Transverse colon (tissue), 4 donors: ENCODE measurements around the gene METAP2. TPM values are rescaled to one million over a fixed set of nuclear protein-coding genes. Genes with fewer than 3 reads are reported as not detected.

Experiments
- DNase-seq: peaks from one replicate; pipeline ENCODE4 v3.0.0-alpha.2; 2019
- H3K27ac ChIP-seq, 4 donors: fragments of 200-600 bp; sonication (generic); 2 replicates each; pipeline ENCODE4 v1.5.1; 2016 to 2018; ENCODE audit warnings: inconsistent platforms in 4 of 4
- H3K27me3 ChIP-seq: fragments of 200-600 bp; sonication (generic); 2 replicates; pipeline ENCODE4 v1.5.1; 2017; ENCODE audit warnings: inconsistent platforms
- H3K36me3 ChIP-seq, 4 donors: fragments of 200-600 bp; sonication (generic); 2 replicates each; pipeline ENCODE4 v1.5.1; 2017 to 2019; ENCODE audit warnings: inconsistent platforms in 4 of 4
- H3K4me1 ChIP-seq, 4 donors: fragments of 200-600 bp; sonication (generic); 2 replicates each; pipeline ENCODE4 v1.5.1; 2017 to 2020; ENCODE audit warnings: inconsistent platforms in 4 of 4
- H3K4me3 ChIP-seq, 4 donors: fragments of 200-600 bp; sonication (generic); 1 replicate in 1 of 4; 2 replicates in 3 of 4; pipeline versions ENCODE4 v1.5.1 to v1.6.1; 2017 to 2019; ENCODE audit warnings: inconsistent platforms in 4 of 4
- H3K9me3 ChIP-seq, 2 donors: fragments of 200-600 bp; sonication (generic); 2 replicates each; pipeline ENCODE4 v1.5.1; 2017 to 2019; ENCODE audit warnings: inconsistent platforms in 2 of 2
- EP300 ChIP-seq: sonication (generic); formaldehyde crosslinking; IDR thresholded peaks from one replicate; pipeline ENCODE4 v1.6.1; 2017; ENCODE audit warnings: antibody characterized with exemption, low read depth
- POLR2A ChIP-seq: fragments of 450-650 bp; IDR thresholded peaks from one replicate; pipeline ENCODE4 v1.6.1; 2016; ENCODE audit warnings: antibody characterized with exemption, mild to moderate bottlenecking, moderate library complexity
- POLR2AphosphoS5 ChIP-seq, 3 donors: sonication (generic); formaldehyde crosslinking; IDR thresholded peaks; one replicate each; pipeline ENCODE4 v1.6.1; 2016; ENCODE audit warnings: antibody characterized with exemption in 3 of 3
- WGBS, 2 donors: methylation state at CpG; one replicate each; pipeline ENCODE4 v1.1.5; 2018; ENCODE audit warnings: low coverage in 1 of 2; 5-methylcytosine and 5-hydroxymethylcytosine counted together
- in situ Hi-C, 4 donors: fragments of 200-750 bp; cut with MboI; loops; one replicate each; pipeline versions ENCODE4 v1.15.0 to v1.15.1; 2017; ENCODE audit warnings: low sequenced_read_pairs in 3 of 4, low pct_ligation_motif_present in 1 of 4, low pct_unique_long_range_greater_than_20kb in 1 of 4
- intact Hi-C: fragments of 100-400 bp; cut with DNase I; formaldehyde crosslinking; loops from one replicate; pipeline ENCODE4 v1.15.1; 2023; ENCODE audit warnings: low total_unique reads
- total RNA-seq, 4 donors: library from RNA; depleted of rRNA; stranded (reverse); fragments of >200 nt; gene quantifications; one replicate each; pipeline ENCODE4 v1.1.0, GENCODE V29; 2016
- TF ChIP-seq, protein P1 (sequence below), 5 experiments: fragments of 200-600 bp in 3 of 5; fragments of 450-650 bp in 2 of 5; sonication (generic) in 3 of 5; IDR thresholded peaks; 1 replicate in 2 of 5; 2 replicates in 3 of 5; pipeline ENCODE4 v1.5.1; 2016 to 2017; ENCODE audit warnings: antibody characterized with exemption in 5 of 5, inconsistent platforms in 3 of 5, mild to moderate bottlenecking in 2 of 5, moderate library complexity in 1 of 5

The METAP2 gene
- total RNA-seq, 4 donors from 2014 or later, result 5.2 to 59.7 (median 42.7) TPM

DNA sequence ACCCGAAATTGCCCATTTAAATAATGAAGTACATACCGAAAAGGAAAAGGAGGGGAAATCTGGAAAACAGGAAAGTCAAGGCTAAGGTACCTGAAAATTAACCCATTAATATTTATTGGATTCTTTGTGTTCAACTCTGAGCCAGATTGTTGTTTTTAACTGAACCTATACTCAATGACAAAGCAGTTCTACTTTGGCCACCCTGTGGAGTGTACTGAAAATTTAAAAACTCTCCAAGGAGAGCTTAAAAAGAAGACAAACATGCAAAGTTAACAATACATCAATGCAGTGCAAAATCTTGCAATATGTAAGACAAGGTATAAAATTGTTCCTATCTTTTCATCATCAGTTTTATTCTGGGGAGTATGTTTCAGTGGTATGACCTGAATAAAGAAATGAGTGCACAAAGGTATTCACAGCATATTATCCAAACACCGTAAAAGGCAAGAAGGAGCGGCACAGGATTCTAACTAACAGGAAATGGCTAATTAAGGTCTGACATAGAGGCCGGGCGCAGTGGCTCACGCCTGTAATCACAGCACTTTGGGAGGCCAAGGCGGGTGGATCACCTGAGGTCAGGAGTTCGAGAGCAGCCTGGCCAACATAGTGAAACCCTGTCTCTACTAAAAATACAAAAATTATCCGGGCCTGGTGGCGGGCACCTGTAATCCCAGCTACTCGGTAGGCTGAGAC is 75.6 kb downstream of the METAP2 start:
- WGBS, 2 donors, result 58 to 76% methylated on average over 5 to 12 of the region's 12 CpGs

DNA sequence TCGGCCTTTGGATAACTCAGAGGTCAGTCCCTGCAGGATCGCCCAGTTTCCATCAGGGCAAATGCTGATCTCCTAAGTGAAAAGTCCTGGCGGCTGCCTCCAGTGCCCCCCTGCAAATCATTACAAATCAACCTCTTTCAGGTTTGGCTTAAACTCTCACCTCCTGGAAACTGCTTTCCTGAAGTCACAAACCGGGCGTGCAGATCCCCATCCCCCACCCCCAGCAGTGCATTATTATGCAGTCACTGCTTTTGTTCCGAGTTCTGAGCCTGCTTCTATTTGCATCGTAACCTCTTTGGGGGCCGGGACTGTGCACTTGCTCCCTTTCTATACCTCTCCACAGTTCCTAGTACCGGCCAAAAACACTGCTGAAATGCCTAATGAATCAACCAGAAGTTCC is 77.4 kb downstream of the METAP2 start, which contains the start of gene USP44:
Gene USP44, minus strand, starts transcription at position 172 of the 400 bp plus-strand sequence. CDS start 17,220 bp downstream, outside the sequence.
- in situ Hi-C loops, result no loop called here
- H3K4me3 ChIP-seq, result no peak within 1 kb of the TSS
- WGBS, 2 donors, result 66% methylated on average over 9 of the region's 9 CpGs; no CpG with 5 or more reads in 1 of the 2 donors
- DNase-seq, result no peak
- no peak within 1 kb of the TSS for H3K27ac ChIP-seq
- no peaks in the 10 kb centered on the region for H3K36me3 ChIP-seq
- TF ChIP-seq POLR2AphosphoS5 (IDR thresholded peaks at IDR 0.05) (no peak), POLR2A (no peak), EP300 (no peak)
- TF ChIP-seq, protein P1, sequence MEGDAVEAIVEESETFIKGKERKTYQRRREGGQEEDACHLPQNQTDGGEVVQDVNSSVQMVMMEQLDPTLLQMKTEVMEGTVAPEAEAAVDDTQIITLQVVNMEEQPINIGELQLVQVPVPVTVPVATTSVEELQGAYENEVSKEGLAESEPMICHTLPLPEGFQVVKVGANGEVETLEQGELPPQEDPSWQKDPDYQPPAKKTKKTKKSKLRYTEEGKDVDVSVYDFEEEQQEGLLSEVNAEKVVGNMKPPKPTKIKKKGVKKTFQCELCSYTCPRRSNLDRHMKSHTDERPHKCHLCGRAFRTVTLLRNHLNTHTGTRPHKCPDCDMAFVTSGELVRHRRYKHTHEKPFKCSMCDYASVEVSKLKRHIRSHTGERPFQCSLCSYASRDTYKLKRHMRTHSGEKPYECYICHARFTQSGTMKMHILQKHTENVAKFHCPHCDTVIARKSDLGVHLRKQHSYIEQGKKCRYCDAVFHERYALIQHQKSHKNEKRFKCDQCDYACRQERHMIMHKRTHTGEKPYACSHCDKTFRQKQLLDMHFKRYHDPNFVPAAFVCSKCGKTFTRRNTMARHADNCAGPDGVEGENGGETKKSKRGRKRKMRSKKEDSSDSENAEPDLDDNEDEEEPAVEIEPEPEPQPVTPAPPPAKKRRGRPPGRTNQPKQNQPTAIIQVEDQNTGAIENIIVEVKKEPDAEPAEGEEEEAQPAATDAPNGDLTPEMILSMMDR (IDR thresholded peaks at IDR 0.05), result no peak
- H3K4me1 ChIP-seq, result peaks cover 0 to 13% (median 9%) of the 10 kb centered on the region in 4 donors
- H3K9me3 ChIP-seq, result no peaks in the 10 kb centered on the region
- peaks cover 50% of the 10 kb centered on the region for H3K27me3 ChIP-seq
- intact Hi-C loops, result no loop called here

More for the DNA sequence above, 75.6 kb downstream of the METAP2 start:
- DNase-seq, result peak; percentile 19
- in situ Hi-C loops, result no loop called here
- peaks cover 55% of the 10 kb centered on the region for H3K27me3 ChIP-seq
- H3K9me3 ChIP-seq, result no peaks in the 10 kb centered on the region
- peaks cover 0 to 13% (median 9%) of the 10 kb centered on the region in 4 donors for H3K4me1 ChIP-seq
- TF ChIP-seq, protein P1 (IDR thresholded peaks at IDR 0.05), result no peak
- TF ChIP-seq POLR2AphosphoS5 (IDR thresholded peaks at IDR 0.05), result no peak
- no peaks in the 10 kb centered on the region for H3K36me3 ChIP-seq
- H3K27ac ChIP-seq, result no peak overlapping the region
- peak overlapping the region in 3 of 4 donors; percentile 59 to 63 (median 61) for H3K4me3 ChIP-seq
- intact Hi-C loops, result no loop called here

DNA sequence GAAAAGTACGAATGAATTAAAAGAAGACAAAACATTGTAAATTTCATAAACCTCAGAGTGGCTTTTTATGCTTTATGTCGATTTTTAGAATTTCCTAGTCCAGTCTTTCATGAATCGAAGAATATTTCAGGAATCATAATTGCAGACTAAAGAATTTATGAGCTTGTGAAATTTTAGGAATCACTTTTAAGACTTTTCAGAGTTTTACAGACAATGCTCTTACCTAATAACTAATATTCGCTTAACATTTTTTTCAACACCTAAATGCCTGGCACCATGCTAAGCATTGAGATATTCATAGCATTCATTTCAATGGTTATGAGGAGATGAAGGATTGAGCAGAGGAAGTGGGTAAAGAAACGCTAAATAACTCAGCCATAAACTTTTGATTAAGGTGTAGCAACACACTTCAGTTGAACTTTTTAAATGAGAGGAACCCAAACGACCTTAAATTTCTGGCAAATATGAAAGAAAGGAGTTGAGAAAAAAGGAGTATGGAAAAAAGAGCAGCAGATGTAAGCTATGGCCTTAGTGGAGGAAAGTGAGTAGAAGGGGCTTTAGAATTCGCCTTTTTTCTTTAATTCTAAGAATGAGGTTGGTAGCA is 78.1 kb downstream of the METAP2 start:
- Histone ChIP-seq H3K27me3 (peaks cover 44% of the 10 kb centered on the region), H3K9me3 (no peaks in the 10 kb centered on the region), H3K4me3 (no peak overlapping the region), H3K27ac (no peak overlapping the region), H3K4me1 (peaks cover 0 to 13% (median 9%) of the 10 kb centered on the region in 4 donors), H3K36me3 (no peaks in the 10 kb centered on the region)
- 57 to 60% methylated on average over 7 of the region's 7 CpGs for WGBS, 2 donors
- intact Hi-C loops, result no loop called here
- no peak for TF ChIP-seq POLR2A
- TF ChIP-seq, protein P1 (IDR thresholded peaks at IDR 0.05), result no peak
- no peak for TF ChIP-seq EP300
- no peak for TF ChIP-seq POLR2AphosphoS5 (IDR thresholded peaks at IDR 0.05)
- in situ Hi-C loops, result no loop called here
- DNase-seq, result no peak

DNA sequence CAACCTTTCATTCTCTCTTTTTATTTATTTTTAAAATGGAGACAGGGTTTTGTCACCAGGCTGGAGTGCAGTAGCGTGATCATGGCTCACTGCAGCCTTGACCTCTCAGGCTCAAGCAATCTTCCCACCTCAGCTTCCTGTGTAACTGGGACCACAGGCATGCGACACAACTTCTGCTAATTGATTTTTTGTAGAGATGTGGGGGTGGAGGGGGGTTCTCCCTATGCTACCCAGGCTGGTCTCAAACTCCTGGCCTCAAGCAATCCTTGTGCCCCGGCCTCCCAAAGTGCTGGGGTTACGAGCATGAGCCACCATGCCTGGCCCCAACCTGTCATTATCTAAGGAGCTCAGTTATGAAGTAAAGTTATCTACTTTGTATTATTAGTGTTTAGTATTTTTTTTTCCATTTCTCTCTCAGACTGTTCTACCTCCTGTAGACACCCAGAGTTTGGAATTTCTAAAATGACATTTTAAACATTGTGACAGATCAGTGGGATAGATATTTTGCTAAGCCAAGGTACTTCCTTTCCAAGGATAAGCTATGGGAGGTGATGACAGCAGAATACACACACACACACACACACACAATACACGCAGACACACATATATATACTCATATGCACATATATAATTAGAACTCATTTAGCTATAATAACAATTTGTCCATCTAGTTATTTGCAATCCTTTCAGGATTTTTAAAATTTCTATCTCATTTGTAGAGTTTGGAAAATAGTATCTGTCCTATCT is 79.4 kb downstream of the METAP2 start:
- in situ Hi-C loops, result no loop called here
- TF ChIP-seq EP300 (no peak), POLR2AphosphoS5 (IDR thresholded peaks at IDR 0.05) (no peak), POLR2A (no peak)
- TF ChIP-seq, protein P1 (IDR thresholded peaks at IDR 0.05), result no peak

More for the DNA sequence above, 79.4 kb downstream of the METAP2 start:
- WGBS, 2 donors, result 84% methylated on average over 5 of the region's 5 CpGs
- no peaks in the 10 kb centered on the region for H3K36me3 ChIP-seq
- peaks cover 31% of the 10 kb centered on the region for H3K27me3 ChIP-seq
- no peak for DNase-seq
- no peaks in the 10 kb centered on the region for H3K9me3 ChIP-seq
- H3K27ac ChIP-seq, result no peak overlapping the region
- peaks cover 0 to 10% (median 4%) of the 10 kb centered on the region in 4 donors for H3K4me1 ChIP-seq
- intact Hi-C loops, result no loop called here
- H3K4me3 ChIP-seq, result no peak overlapping the region
